Left ventricle myocardium inferior (tissue), 1 donor: ENCODE results near the gene CD247. TPM values are rescaled to one million over a fixed set of nuclear protein-coding genes. Genes with fewer than 3 reads are reported as not detected.

ENCODE experiments used
- DNase-seq: peaks from one replicate; pipeline ENCODE4 v3.0.0-alpha.2; 2020
- H3K27ac ChIP-seq: fragments of 200-600 bp; replicated peaks from 2 replicates; pipeline ENCODE4 v1.8.0; 2021
- H3K27me3 ChIP-seq: fragments of 200-600 bp; 2 replicates; pipeline ENCODE4 v1.8.0; 2021; ENCODE audit warnings: low read depth
- H3K36me3 ChIP-seq: fragments of 200-600 bp; 2 replicates; pipeline ENCODE4 v1.8.0; 2021
- H3K4me1 ChIP-seq: fragments of 200-600 bp; 2 replicates; pipeline ENCODE4 v1.8.0; 2021
- H3K4me3 ChIP-seq: fragments of 200-600 bp; 2 replicates; pipeline ENCODE4 v1.8.0; 2021; ENCODE audit warnings: mild to moderate bottlenecking, moderate library complexity
- H3K9me3 ChIP-seq: fragments of 200-600 bp; replicated peaks from 2 replicates; pipeline ENCODE4 v1.8.0; 2021
- CTCF ChIP-seq: fragments of 200-600 bp; IDR thresholded peaks from 2 replicates; pipeline ENCODE4 v1.8.0; 2021; ENCODE audit warnings: antibody characterized with exemption, mild to moderate bottlenecking, borderline replicate concordance
- intact Hi-C: fragments of 100-400 bp; cut with micrococcal nuclease; formaldehyde crosslinking; loops from one replicate; pipeline ENCODE4 v1.11.0; 2022
- total RNA-seq: library from RNA; stranded (reverse); fragmentation: NEBNext Ultra II Directional; extraction: Animal tissue kit (Norgen Biotek cat#: 25700); gene quantifications from one replicate; pipeline ENCODE4 v1.2.1, GENCODE V29; 2021
- donor health status: DM: no; HTN: yes; CAD: no; lungs with severe emphysema.

Gene CD247
- total RNA-seq, 1 donor from 2014 or later: 0.82 TPM

DNA sequence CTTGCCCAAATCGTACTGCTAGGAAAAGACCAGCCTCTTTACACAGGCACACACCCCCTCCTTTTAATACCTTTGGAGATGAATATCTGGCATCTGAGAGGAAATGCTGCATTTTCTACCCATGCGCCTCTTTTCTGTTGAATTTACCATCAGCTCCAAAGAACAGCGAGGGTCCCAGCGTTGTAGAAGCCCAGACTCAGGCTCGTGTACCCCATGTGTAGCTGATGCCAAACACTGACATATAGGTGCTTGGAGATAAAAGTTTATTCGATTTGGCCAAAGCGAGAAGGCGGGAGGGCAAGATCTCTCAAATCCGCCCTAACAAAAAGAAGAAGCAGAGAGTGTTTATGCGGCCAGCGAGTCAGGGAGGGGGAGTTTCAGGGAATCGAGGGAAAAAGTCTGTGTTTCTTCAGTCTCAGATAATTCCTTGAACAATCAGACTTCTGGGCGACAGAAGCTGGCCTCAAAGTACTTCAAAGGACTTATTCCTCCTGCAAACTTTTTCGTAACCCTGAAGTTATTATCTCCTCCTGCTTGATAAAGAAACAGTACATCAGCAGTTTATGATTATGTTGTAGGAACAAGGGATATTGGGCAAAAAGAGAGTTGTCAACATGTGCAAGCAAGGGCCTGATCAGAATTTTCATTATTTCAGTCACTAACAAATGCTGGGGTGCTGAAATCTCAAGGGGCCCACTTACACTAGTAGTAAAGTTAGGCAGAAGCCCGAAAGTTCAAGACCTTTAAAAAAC lies 35.9 kb upstream of the CD247 start:
- Histone ChIP-seq H3K4me3 (peak overlapping the region; percentile 71), H3K4me1 (peaks cover 41% of the 10 kb centered on the region), H3K27me3 (no peaks in the 10 kb centered on the region), H3K9me3 (no peaks in the 10 kb centered on the region), H3K36me3 (no peaks in the 10 kb centered on the region), H3K27ac (peak overlapping the region; percentile 91)
- intact Hi-C loops: no loop called here
- no peak for TF ChIP-seq CTCF
- no peak for DNase-seq

DNA sequence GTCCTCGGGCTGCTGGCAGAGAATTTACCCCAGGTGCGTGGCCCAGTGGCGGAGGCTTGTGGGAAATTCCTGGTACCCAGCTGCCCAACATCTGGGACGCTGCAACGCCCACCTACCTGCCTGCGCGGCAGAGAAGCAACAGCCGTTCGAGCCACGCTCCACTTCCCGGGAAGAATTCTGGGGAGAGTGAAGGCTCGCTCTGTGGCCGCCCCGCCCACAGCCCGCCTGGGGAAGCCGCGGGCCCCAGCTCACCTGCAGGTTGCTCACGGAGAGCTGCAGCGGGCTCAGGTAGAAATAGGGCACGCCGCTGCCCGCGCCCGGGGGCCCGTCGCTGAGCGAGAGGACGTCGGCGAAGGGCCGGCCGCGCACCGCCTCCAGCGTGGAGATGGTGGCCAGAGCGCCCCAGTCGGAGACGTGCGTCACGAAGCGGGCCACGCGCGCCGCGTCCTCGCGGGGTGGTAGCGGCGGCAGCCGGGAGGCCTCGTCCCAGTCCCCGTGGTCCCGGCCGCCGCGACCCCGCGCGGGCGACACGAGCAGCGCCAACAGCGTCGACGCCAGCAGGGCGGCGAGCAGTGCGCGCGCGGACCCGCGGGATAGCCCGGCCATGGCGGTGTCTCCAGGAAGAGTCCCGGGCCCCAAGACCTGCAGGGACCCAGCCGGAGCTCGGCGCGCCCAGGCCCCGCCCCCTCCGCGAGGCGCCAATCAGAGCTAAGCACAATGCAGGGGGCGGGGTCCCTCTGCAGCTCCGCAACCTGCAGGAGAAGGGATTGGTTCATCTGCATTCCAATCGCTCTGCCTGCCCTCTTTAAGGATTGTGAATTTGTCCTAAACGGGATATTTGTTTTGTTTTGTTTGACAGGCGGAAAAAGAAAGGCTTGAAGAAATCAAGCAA lies 35.1 kb upstream of the CD247 start, which contains the start of gene CREG1:
Gene CREG1, minus strand, starts transcription at position 627 of the 892 bp plus-strand sequence.
- no peak for TF ChIP-seq CTCF
- H3K4me1 ChIP-seq: peaks cover 49% of the 10 kb centered on the region
- peak within 1 kb of the TSS; percentile 91 for H3K27ac ChIP-seq
- no peaks in the 10 kb centered on the region for H3K9me3 ChIP-seq
- H3K27me3 ChIP-seq: no peaks in the 10 kb centered on the region
- H3K4me3 ChIP-seq: peak within 1 kb of the TSS; percentile 71
- peak; percentile 95 for DNase-seq
- intact Hi-C loops: no loop called here
- H3K36me3 ChIP-seq: no peaks in the 10 kb centered on the region

GRCh38 chr1:167551362-167551761 lies 33.0 kb upstream of the CD247 start:
- no peak for TF ChIP-seq CTCF
- peak overlapping the region; percentile 71 for H3K4me3 ChIP-seq
- peaks cover 56% of the 10 kb centered on the region for H3K4me1 ChIP-seq
- no peak for DNase-seq
- H3K9me3 ChIP-seq: no peaks in the 10 kb centered on the region
- H3K36me3 ChIP-seq: peaks cover 15% of the 10 kb centered on the region
- intact Hi-C loops: no loop called here
- no peaks in the 10 kb centered on the region for H3K27me3 ChIP-seq
- H3K27ac ChIP-seq: no peak overlapping the region

- H3K27me3 ChIP-seq: no peaks in the 10 kb centered on the region
- DNase-seq: no peak
- H3K27ac ChIP-seq: peak overlapping the region; percentile 35
- no peak overlapping the region for H3K4me3 ChIP-seq
- H3K36me3 ChIP-seq: peaks cover 40% of the 10 kb centered on the region
- intact Hi-C loops: no loop called here
- peaks cover 40% of the 10 kb centered on the region for H3K4me1 ChIP-seq
- no peaks in the 10 kb centered on the region for H3K9me3 ChIP-seq
- no peak for TF ChIP-seq CTCF
Measured at GRCh38 chr1:167548059-167548932, 30.0 kb upstream of the CD247 start.

DNA sequence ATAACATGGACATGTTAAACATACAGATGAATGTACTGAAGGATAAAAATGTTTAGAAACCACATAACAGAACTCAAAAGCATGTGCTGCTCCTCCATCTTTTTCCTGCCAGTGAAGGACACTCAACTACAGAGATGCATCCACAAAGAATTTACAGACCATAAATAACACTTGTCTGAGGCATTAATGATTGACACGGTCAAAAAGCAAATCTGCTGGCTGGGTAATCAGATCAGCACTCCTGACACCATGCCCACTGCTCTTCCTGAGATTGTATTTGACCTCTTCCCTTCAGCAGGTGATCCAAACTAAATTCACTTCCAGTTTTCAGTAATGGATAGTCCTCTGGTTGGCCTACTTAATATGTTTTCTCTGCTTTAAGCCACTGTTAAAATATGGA lies 28.6 kb upstream of the CD247 start:
- H3K4me1 ChIP-seq: peaks cover 27% of the 10 kb centered on the region
- TF ChIP-seq CTCF: no peak
- intact Hi-C loops: no loop called here
- peaks cover 47% of the 10 kb centered on the region for H3K36me3 ChIP-seq
- H3K4me3 ChIP-seq: no peak overlapping the region
- no peaks in the 10 kb centered on the region for H3K9me3 ChIP-seq
- DNase-seq: no peak
- H3K27ac ChIP-seq: no peak overlapping the region
- no peaks in the 10 kb centered on the region for H3K27me3 ChIP-seq
